HL-60 (cell line): ENCODE measurements around the gene STK33.

ENCODE experiments used
- CTCF ChIP-seq: IDR thresholded peaks from one replicate; pipeline ENCODE4 v1.5.1; 2011; ENCODE audit warnings: low read length, control low read depth, inconsistent platforms; ENCODE audit not compliant: insufficient read depth
- GABPA ChIP-seq: IDR thresholded peaks from 2 replicates; pipeline ENCODE4 v1.6.1; 2012; ENCODE audit warnings: low read depth
- POLR2AphosphoS5 ChIP-seq: IDR thresholded peaks from 2 replicates; pipeline ENCODE4 v1.6.1; 2012; ENCODE audit warnings: low read depth
- TF ChIP-seq, protein P1 (sequence below): IDR thresholded peaks from 2 replicates; pipeline ENCODE4 v1.6.1; 2012; ENCODE audit warnings: low read depth; ENCODE audit not compliant: insufficient replicate concordance

DNA sequence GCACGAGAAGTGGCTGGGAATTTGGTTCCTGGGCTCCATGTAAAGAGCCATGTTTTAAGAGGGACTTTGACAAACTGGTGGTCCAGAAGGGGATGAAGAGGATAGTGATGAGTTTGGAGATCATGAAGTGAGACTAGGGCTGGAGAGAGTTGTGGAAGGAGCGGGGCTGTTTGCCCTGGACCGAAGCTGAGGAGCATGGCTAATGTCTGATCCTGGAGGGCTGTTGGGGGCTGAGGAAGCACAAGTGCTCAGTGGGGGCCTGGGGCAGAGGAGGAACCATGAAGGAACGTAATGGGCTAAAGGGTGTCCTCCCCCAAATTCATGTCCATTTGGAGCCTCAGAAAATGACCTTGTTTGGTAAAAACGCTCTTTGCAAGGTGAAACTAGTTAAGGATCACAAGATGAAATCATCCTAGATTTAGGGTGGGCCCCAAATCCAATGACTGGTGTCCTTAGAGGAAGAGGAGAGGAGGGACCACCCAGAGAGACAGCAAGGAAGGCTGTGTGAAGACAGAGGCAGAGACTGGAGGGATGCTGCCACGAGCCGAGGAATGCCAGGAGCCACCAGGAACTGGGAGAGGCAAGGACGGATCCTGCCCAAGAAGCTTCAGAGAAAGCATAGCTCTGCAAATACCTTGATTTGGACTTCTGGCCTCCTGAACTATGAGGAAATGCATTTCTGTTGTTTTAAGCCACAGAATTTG lies 223.1 kb downstream of the STK33 start:
- TF ChIP-seq POLR2AphosphoS5: no peak
- no peak for TF ChIP-seq CTCF
- TF ChIP-seq, protein P1, sequence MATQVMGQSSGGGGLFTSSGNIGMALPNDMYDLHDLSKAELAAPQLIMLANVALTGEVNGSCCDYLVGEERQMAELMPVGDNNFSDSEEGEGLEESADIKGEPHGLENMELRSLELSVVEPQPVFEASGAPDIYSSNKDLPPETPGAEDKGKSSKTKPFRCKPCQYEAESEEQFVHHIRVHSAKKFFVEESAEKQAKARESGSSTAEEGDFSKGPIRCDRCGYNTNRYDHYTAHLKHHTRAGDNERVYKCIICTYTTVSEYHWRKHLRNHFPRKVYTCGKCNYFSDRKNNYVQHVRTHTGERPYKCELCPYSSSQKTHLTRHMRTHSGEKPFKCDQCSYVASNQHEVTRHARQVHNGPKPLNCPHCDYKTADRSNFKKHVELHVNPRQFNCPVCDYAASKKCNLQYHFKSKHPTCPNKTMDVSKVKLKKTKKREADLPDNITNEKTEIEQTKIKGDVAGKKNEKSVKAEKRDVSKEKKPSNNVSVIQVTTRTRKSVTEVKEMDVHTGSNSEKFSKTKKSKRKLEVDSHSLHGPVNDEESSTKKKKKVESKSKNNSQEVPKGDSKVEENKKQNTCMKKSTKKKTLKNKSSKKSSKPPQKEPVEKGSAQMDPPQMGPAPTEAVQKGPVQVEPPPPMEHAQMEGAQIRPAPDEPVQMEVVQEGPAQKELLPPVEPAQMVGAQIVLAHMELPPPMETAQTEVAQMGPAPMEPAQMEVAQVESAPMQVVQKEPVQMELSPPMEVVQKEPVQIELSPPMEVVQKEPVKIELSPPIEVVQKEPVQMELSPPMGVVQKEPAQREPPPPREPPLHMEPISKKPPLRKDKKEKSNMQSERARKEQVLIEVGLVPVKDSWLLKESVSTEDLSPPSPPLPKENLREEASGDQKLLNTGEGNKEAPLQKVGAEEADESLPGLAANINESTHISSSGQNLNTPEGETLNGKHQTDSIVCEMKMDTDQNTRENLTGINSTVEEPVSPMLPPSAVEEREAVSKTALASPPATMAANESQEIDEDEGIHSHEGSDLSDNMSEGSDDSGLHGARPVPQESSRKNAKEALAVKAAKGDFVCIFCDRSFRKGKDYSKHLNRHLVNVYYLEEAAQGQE: no peak
- TF ChIP-seq GABPA: no peak
